Stimulated activated CD4-positive, alpha-beta T cell treated with anti-CD3 and anti-CD28 coated beads, TNF-alpha, amount 100 ng/mL, for 4 hours (primary cell): Measurements from ENCODE around the gene CCNL2.

Source experiments
- DNase-seq, 3 experiments: peaks; one replicate each; pipeline ENCODE4 v3.0.0-alpha.2; 2020; ENCODE audit warnings: low read depth in 3 of 3

The CCNL2 gene

GRCh38 chr1:1342061-1342562 lies 57.0 kb downstream of the CCNL2 start:
- no peak for DNase-seq

GRCh38 chr1:1341549-1342021 lies 57.5 kb downstream of the CCNL2 start:
- DNase-seq = no peak

- no peak for DNase-seq
Observed at GRCh38 chr1:1340791-1341548, 58.2 kb downstream of the CCNL2 start.

GRCh38 chr1:1340185-1340584 lies 59.0 kb downstream of the CCNL2 start:
- no peak for DNase-seq

GRCh38 chr1:1338278-1338677 lies 60.9 kb downstream of the CCNL2 start:
- DNase-seq = no peak

GRCh38 chr1:1337793-1338147 lies 61.4 kb downstream of the CCNL2 start:
- no peak for DNase-seq

- DNase-seq = no peak
Observed at GRCh38 chr1:1336931-1337792, 62.0 kb downstream of the CCNL2 start.

GRCh38 chr1:1336446-1336845 lies 62.7 kb downstream of the CCNL2 start:
- DNase-seq = no peak

- DNase-seq = no peak
Observed at GRCh38 chr1:1335792-1336248, 63.3 kb downstream of the CCNL2 start.
